Measurements from ENCODE around the gene PARVB. TPM values are rescaled to one million over a fixed set of nuclear protein-coding genes. Genes with fewer than 3 reads are reported as not detected.

The PARVB gene
- total and polyA plus RNA-seq, 10 of the 15 experiments (the other 5 are each of a cell fraction or from before 2014, with no cell fraction given): 5.2 to 264 (median 76.0) TPM

DNA sequence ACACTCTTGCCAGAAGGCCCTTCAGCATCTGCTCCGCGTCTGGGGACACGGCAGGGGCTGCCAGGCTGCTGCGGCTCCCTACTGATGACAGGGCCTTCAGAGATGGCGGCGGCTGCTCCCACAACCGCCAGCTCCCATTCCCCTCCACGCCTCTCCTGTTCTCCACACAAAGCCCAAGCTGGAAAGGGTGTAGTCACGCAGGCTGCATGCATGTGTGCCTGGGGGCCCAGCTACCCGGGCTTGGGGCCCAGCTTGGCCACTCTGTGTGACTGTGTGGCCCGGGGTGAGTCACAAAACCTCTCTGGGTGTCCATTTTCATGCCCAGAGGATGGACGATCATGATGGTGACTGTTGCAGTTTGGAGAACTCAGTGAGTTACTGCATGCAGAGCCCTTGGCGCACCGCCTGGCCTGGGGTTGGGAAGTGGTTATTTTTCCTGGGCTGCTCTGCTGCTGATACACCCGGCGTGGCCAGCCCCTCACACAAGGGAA is 31.7 kb upstream of the PARVB start:
- in situ Hi-C loops (cut with MboI): loop anchor here (5.0 kb wide), 1 partner anchor 575 kb away; no protein-coding TSS in a partner anchor
- Histone ChIP-seq H4K20me1 (ENCODE audit: control insufficient read depth, insufficient read depth) (no peaks in the 10 kb centered on the region), H3K27ac (ENCODE audit: control insufficient read depth, insufficient read depth) (no peak overlapping the region), H3K79me2 (ENCODE audit: control insufficient read depth, insufficient read depth, low read length) (peaks cover 4% of the 10 kb centered on the region), H3K4me2 (ENCODE audit: control insufficient read depth, insufficient read depth) (no peak overlapping the region), H3K4me1 (ENCODE audit: control insufficient read depth, insufficient read depth, low read length) (peaks cover 15% of the 10 kb centered on the region), H3K9ac (ENCODE audit: control insufficient read depth, insufficient read depth, low read length) (no peak overlapping the region), H3K9me3 (replicated peaks; ENCODE audit: control insufficient read depth, insufficient read depth, low read length) (no peaks in the 10 kb centered on the region), H3K27me3 (replicated peaks in 1 of 2; ENCODE audit: control insufficient read depth in 2 of 2, insufficient read depth in 2 of 2, low read length in 1 of 2) (no peaks in the 10 kb centered on the region), H2AFZ (ENCODE audit: control insufficient read depth, low read depth, low read length) (no peak overlapping the region), H3K36me3 (ENCODE audit: control insufficient read depth in 2 of 2, insufficient read depth in 2 of 2, low read length in 1 of 2) (peaks cover 22 to 24% of the 10 kb centered on the region in 2 experiments; a peak in 3 of 4 replicates), H3K4me3 (no peak overlapping the region)
- WGBS (ENCODE audit: insufficient coverage, insufficient replicate concordance, low lambda C conversion rate, missing lambda C conversion rate): 90% methylated on average over 16 of the region's 16 CpGs
- ChIA-PET POLR2A (no interaction called here), SMC1A (ENCODE audit: uncharacterized antibody, unreplicated experiment) (interaction anchor here (1.1 to 5.1 kb wide), 10 partner anchors 34 to 639 kb away, joined by 4 to 282 read pairs (median 10); partner anchors contain the start of gene PARVG), CTCF (interaction anchor here (0.6 to 11.6 kb wide), 20 partner anchors 16 to 634 kb away, joined by 3 to 499 read pairs (median 6); partner anchors contain the start of gene PARVB), RAD21 (ENCODE audit: unreplicated experiment) (interaction anchor here (1.2 to 7.5 kb wide), 9 partner anchors 15 to 575 kb away, joined by 3 to 185 read pairs (median 10); partner anchors contain the start of gene PARVB)
- DNase-seq (ENCODE audit: low read depth, low spot score): no peak
- no TSS peak for BruUV-seq (replicated peaks)
- no peak for FAIRE-seq
- no peak for ATAC-seq
- no peak for TF ChIP-seq HDAC2 (IDR thresholded peaks at IDR 0.05)
- TF ChIP-seq EGR1 (IDR thresholded peaks at IDR 0.05; ENCODE audit: borderline replicate concordance in 1 of 2, low read depth in 2 of 2, low read length in 2 of 2): no peak
- no peak for TF ChIP-seq YBX1 (IDR thresholded peaks at IDR 0.05)
- TF ChIP-seq HSF1 (IDR thresholded peaks at IDR 0.05; ENCODE audit: low read depth, low read length): no peak
- TF ChIP-seq LARP7 (IDR thresholded peaks at IDR 0.05): no peak
- no peak for TF ChIP-seq SMC3 (IDR thresholded peaks at IDR 0.05; ENCODE audit: borderline replicate concordance, low read length)
- intact Hi-C loops (cut with micrococcal nuclease; ENCODE audit: unreplicated experiment): loop anchor here (2.0 to 5.0 kb wide), 2 partner anchors 75 to 634 kb away; no protein-coding TSS in a partner anchor

All from GM12878 (cell line).